Right forelimb (tissue), 1 donor: Measurements from ENCODE around the gene DBI.

ENCODE experiments used
- DNase-seq: peaks from one replicate; pipeline ENCODE4 v3.0.0-alpha.2; 2018

Gene DBI

DNA sequence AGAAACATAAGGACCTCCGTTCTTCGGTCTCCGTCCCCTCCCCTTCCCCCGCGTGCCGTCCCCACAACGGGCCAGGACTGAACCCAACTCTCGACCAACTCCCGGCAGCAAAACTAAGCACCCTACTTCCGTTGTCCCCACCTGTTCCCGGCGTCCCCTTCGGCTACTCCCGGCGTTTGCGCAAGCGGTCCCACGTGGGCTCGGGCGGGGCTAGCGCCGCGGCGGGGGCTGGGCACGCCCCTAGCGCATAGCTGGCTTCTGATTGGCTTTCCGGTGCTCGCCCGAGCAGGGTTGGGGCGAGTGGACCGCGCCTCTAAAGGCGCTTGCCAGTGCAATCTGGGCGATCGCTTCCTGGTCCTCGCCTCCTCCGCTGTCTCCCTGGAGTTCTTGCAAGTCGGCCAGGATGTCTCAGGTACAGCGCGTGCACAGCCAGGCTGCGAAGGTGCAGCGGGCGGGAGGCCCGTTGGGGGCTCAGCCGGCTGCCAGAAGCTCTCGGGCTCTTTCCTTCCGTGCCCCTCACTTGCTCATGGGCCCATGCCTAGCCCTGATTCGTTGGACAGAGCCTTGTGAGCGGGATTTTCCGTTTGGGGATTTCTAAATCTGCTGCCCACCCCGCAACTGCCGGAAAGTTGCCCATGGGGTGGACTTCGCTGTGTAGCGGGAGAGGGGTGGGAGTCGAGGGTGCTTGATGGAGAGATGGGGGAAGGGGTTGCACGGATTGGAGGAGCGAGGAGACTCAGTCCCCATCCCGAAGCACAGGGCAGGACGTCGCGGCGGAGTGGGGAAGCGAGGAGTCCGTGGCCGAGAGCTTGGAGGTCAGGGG, at the start of gene DBI, which contains the start of gene C2orf76:
TSS of gene DBI (plus strand) at position 329 of the 823 bp plus-strand sequence. CDS start at position 404, 75 bp downstream.
TSS of gene C2orf76 (minus strand) at position 186 of the 823 bp plus-strand sequence. CDS start 26,875 bp downstream, outside the sequence.
- peak; percentile 96 for DNase-seq

DNA sequence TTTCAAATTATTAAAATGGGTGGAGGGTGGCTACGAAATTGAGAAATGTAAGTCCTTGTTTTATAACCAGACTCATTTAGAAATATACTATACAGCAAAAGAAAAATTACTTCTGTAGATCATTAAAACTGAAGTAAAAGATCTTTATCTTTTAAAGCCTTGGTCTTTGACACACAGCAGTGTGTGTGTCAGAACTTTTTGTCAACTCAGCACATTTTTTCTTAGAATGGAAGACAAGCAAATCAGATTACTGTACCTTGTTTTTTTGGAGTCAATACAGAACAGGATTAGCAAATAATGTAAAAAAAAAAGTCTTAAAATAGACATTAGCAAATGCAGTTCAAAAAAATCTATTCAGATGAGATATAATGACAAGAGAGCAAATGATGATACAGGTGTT, 49.2 kb upstream of the DBI start:
- DNase-seq, result no peak

DNA sequence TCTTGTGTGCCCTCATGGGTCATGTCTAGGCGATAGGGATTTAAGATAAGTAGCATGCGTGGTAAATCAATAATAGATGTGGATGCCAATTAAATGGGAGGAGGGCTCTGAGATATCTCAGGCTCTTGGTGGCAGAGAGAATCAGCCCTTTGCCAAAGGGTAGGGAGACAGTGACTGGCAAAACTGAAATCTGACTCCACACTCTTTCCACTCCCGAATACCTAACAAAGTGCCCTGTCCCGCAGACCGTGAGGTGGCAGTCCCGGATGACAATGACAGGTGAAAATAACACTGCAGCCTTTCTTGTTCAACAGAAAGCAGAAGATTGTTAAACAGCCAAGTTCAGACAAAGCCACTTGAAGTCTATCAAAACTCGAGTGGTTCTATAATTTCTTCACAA, 47.2 kb upstream of the DBI start:
- no peak for DNase-seq

DNA sequence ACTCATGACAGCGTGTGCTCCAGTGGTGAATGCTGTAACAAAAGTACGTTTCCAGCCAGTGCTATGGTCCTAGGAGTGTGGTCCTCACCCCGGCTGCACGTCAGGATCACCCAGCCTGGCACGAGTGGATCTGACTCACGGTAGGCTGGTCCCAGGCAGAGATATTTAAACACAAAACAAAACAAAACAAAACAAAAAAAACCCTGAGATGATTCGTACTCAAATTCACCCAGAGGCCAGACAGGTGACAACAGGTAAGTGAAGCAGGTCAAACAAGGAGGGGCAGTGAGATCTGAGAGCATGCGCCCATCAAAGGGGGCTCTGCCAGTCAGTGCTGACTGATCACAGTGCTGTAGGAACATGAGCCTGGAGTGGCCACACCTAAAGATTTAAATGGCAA, 43.3 kb upstream of the DBI start:
- DNase-seq, result no peak

DNA sequence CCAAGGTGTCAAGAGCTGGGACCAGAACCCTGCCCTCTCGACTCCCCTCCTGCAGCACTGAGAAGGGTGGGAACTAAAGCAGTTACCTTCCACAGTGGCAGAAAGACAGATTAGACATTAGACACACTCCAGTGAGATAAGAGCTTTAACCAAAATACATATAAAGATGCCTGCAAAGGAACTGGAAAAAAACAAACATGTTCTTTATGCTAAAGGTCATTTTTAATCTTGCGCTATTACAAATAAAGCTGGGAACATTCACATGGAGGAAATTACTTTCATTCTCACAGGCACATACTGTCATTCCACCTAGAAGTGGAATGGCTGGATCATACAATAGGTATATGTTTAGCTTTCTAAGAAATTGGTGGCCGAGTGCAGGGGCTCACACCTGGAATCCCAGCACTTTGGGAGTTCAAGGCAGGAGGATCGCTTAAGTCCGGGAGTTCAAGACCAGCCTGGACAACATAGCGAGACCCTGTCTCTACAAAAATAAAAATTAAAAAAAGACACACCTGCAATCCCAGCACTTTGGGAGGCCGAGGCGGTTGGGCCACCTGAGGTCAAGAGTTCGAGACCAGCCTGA, 42.0 kb upstream of the DBI start:
- DNase-seq, result no peak

DNA sequence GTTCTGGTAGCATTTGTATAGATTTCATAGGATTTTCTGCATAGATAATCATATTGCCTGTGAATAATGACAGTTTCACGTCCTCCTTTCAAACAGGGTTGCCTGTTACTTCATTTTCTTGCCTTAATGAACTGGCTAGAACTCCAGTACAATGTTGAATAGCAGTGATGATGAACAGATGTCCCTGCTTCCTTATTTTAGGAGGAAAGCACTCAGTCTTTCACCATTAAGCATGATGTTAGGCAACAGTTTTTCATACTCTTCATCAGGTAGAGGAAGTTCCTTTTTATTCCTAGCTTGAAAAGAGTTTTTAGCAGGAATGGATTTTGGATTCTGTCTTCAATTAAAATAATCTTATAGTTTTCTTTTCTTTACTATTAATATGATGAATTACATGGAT, 39.8 kb upstream of the DBI start:
- DNase-seq, result no peak

DNA sequence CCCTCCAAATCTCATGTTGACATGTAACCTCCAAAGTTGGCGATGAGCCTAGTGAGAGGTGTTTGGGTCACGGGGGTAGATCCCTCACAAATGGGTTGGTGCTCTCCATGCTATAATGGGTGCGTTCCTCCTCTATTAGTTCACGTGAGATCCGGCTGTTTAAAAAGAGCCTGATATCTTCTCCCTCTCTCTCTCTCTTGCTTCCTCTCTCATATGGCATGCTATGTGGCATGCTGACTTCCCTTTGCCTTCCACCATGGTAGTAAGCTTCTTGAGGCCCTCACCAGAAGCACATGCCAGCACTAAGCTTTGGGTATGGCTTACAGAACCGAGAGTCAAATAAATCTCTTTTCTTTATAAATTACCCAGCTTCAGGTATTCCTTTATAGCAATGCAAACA, 39.3 kb upstream of the DBI start:
- no peak for DNase-seq

DNA sequence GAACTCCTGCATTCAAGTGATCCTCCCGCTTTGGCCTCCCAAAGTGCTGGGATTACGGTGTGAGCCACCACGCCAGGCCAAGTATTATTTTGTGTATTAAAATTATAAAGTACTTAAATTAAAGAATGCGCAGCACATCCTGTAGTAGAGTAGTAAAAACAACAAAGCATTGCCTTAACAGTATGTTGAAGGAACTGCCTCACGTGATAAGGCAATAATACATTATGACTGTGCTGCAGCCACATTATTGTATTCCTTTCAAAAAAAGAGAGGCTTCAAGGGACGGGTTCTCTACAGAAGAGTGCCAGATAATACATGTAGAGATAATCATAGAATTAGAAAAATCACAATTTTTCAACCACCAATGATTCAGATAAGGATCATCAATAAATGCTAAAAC, 33.8 kb upstream of the DBI start:
- DNase-seq, result no peak

DNA sequence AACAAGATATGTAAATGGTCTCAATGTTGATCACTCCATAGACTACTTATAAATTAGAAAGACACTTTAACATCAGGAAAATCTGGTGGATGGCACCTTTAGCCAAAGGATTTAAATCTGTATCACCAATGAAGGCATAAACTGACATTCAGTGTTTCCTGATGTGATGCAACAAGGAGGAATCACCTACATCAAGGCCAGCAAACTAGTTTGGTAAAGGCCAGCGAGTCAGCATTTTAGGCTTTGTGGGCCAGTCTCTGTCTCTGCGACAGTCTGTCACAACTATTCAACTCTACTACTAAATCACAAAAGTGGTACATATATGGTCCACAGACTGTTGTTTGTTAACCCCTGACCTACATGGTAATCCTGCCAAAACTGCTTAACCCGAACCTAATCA, 33.4 kb upstream of the DBI start:
- DNase-seq, result no peak

DNA sequence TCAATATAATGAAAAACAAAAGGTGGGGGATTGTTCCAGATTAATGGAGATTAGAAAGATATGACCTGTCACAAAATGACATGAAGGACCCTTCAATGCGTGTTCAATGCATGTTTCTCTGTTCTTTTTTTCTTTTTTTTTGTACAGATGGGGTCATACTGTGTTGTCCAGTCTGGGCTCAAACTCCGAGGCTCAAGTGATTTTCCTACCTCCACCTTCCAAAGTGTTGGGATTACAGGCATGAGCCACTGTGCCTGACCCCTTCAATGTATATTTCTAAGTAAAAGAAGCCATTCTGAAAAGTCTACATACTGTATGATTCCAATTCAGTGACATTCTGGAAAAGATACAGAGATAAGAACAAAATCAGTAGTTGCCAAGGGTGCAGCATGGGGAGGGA, 32.9 kb upstream of the DBI start:
- DNase-seq, result no peak

DNA sequence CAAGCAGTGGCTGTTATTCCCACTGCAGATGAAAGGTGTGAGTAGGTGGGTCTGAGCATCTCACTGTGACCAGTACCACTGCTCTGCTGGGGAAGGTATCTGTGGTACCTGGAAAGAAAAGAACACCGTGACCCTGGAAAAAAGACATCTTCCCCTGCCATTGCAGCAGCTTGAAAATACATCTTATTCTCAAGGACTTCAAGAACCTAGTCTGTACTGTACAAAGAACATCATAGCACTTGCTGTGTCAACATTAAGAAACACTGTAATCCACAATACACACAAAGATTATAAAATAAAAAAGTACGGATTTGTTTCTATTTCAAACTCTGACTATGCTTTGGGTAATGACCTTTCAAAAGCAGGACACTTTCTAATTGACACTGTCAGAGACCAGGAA, 29.0 kb upstream of the DBI start:
- no peak for DNase-seq

DNA sequence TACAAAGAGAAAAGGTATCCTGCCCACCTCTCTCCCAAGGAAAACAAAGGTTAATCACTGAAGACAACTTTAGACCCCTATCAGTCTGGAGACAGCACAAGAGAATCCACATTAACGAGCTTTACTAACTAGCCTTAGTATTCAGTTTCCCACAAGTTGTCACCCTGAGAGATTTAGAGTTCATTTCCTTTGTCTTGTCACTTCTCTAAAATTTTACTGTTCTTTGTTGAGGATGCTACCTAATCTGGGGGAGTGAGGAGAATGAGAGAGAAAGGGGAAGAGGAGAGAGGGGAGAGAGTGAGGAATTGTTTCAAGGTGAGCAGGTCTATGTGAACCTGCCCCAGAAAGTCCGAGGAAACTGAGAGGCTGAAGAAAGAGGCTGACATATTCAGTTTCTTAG, 28.5 kb upstream of the DBI start:
- DNase-seq, result no peak

DNA sequence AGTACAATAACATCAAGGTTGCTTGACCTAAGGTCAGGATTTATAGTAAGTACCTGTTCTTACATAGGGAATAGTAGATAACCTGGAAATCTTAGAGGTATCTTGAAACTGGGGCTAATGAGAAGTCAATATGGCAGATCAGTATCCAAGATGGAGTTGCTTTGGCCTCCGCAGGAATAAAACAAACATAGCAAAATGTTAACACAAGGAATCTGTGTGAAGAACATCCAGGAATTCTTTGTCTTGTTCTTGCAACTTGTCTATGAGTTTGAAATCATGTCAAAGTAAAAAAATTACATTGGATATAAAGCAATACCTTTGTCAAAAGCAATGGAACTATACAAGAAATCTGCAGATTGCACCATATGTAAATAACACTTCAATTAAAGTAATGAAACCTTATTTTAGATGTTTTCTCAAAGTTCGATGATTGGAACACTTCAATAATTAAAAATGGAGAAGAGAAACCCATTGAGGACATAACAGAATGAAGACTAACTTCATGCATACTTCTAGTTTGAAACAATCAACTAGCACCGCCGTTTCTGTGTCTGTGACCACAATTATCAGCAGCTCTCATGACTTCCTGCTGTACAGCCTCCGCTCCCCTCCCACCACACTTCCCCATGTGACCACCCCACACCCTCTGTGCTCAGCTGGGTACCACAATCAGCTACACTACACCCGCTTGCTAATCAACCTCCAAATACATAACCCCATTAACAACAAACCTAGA, 27.8 kb upstream of the DBI start:
- no peak for DNase-seq

DNA sequence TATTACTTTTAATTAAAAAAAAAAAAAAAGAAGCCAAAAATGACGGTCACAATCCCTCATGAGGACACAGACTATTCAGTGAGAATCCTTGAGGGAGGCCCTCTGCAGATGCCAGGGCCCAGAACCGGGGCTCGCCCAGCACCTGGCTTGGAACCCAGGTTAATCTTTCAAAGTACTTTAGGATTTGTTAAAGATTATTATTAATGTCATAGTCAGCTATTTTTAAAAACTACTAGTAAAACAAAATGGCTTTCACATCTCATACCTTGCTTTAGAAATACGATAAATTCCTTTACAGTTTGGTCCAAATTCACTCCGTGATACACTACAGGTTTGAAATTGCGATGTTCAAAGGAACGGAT, 27.2 kb upstream of the DBI start:
- DNase-seq, result no peak

DNA sequence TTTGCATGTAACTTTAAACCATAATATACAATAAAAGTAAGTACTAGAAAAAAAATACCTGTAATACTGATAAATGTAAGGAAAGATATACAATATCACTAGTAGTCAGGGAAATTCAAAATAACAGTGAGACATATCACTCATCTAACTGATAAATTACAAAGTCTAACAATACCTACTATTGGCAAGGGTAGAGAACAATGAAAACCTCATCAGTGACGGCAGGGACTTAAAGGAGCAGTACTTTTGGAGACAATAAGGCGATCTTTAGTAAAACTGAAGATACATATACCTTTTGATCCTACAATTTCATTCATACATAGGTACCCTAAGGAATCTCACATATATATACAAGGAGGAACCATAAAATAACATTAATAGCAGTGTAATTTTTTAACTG, 25.1 kb upstream of the DBI start:
- no peak for DNase-seq

DNA sequence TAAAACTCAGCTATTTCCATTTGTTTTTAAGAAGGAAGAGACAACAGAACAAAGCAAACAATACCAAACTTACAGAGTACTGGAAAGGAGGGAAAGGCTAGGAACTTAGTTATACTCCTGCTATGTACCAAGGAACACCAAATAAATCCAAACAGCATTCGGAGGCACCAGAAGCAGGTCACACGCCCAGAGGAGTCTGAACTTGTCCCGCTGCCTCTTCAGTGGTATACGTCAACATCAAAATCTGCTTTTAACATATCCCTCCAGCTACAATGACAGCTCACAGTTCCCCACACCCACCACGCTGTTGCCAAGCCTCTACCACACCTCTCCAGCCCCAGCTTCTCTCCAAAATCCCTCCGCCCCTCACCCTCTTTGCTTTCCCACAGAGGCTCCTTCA, 17.5 kb upstream of the DBI start:
- DNase-seq, result no peak

DNA sequence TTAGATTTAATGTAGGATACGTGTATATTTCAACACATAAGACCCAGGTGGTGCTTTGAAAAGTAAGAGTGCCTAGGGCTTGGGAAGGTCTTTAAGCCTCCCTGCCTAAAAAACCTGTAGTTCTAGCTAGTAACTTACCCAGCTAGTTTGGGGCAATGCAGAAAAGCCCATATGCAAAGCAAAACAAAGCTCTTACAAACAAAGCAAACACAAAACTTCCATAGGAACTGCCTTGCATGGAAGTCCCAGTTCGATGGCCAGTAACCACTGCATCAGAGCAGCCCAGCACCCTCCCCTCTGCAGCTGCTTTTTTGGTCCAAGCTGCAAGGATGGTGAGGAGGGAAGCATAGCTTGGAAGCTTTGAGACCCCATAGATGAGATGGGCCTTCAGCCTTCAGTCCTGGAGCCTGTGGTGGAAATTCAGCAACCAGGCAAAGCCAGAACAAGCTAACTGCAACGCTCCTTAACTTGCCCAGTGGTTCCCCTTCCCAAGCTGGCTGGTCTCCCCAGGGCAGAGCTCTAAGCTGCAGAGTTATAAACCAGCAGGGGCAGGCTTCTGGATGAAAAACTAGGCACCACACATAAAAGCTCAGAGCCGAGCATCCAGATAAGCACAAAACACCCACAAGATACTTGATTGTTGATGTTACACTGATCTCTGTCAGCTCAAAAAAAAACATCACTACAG, 16.3 kb upstream of the DBI start:
- DNase-seq, result no peak

DNA sequence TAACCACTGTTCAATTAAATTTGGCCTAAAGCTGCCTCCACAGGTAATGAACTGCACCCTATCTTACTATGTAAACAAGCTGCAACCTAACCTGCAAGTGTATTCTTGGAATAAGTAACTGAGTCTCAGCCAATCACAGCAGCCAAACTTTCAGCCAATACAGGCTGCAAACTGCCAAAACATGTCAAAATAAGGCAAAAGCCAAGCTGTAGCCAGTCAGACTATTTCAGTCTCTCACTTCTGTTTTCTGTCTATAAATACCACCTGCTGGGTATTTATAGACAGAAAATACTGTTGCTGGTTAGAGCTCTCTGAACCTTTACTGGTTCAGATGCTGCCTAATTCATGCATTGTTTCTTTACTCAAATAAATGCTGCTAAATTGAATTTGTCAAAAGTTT, 14.4 kb upstream of the DBI start:
- no peak for DNase-seq

DNA sequence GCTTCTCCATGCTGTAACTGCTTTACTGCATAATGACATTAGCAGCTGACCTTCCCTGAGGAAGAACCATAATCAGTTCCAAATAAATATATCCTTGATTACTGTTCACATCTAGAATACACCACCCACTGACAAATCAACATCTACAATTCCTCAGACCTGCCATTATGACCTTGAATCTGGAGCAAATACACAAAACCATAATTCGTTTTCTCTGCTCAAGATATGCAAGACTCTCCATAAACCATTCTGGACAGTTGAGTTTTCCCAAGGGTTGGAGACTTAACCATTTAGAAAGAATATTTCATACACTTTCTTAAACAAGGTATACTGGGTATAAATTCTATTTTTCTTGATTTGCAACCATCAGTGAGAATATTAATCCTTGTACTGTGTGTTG, 11.9 kb upstream of the DBI start:
- no peak for DNase-seq

DNA sequence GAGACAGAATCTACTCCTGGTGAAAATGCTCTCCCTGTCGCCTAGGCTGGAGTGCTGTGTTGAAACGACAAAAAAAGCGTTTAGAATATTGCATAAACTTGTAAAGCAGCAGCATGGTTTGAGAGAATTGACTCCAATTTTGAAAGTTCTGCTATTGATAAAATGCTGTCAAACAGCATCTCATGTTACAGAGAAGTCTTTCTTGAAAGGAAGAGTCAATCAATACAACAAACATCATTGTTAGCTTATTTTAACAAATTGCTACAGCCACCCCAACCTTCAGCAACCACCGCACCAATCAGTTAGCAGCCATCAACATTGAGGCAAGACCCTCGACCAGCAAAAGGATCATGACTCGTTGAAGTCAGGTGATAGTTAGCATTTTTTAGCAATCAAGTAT, 7.0 kb upstream of the DBI start:
- DNase-seq, result no peak

DNA sequence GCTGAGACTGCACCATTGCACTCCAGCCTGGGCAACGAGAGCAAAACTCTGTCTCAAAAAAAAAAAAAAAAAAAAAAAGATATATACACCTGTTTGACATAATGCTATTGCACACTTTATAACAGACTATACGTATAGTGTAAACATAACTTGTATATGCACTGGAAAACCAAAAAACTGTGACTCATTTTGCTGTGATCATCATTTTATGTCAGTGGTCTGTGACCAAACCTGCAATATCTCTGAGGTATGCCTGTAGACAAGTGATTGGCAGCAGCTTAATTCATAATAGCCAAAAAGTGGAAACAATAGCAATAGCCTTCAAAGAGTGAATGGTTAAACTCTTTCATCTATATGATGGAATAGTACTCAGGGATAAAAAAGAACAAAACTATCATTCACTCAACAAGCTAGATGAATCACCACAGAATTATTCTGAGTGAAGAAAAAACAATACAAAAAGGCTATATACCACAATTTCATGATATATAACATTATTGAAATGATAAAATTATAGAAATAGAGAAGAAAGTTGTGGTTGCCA, 6.3 kb upstream of the DBI start:
- DNase-seq, result no peak

DNA sequence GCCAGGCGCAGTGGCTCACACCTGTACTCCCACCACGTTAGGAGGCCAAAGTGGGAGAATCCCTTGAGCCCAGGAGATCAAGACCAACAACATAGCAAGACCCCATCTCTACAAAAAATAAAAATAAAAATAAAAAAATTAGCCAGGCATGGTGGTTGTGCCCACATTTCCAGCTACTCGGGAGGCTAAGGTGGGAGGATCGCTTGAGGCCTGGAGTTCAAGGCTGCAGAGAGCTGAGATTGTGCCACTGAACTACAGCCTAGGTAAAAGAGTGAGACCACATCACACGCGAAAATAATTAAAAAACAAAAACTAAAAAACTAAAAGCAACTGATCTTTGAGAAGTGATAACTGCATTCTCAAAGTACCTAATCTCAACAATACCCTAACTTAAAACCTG, 2.0 kb upstream of the DBI start:
- DNase-seq, result no peak

DNA sequence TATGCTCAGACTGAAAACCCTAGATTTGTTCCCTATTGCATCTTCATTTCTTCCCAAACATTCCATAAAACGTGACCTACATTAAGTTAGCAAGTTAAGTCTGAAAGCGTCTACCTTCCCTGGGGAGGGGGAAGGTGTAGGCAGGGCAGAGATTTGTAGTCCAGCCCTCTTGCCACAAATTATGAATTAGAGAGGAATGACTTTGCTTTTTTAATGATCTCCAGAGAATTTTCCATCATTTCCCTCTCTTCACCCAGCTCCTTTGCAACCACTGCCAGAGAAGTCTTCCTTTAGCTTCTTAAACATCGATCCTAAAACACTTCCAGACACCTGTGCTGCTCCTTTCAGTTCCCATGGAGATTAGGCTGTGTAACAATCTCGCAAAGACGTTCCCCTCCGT, 1.3 kb upstream of the DBI start:
- no peak for DNase-seq
